ENCODE results near the gene NR2C2. TPM values are rescaled to one million over a fixed set of nuclear protein-coding genes. Genes with fewer than 3 reads are reported as not detected.

The NR2C2 gene
- total and polyA plus RNA-seq, 4 donors, result 3.3 to 21.8 (median 14.5) TPM

- TF ChIP-seq EGR1 (IDR thresholded peaks at IDR 0.05; ENCODE audit: low read depth in 2 of 2) (no peak), JUND (IDR thresholded peaks at IDR 0.05) (no peak), HNF4A (conservative IDR thresholded peaks at IDR 0.05) (no peak), RAD21 (IDR thresholded peaks at IDR 0.05) (no peak), FOXA1 (IDR thresholded peaks at IDR 0.05) (no peak), REST (IDR thresholded peaks at IDR 0.05) (no peak), HNF4G (IDR thresholded peaks at IDR 0.05) (no peak), MAX (IDR thresholded peaks at IDR 0.05) (no peak), RXRA (IDR thresholded peaks at IDR 0.05) (no peak), CTCF (IDR thresholded peaks at IDR 0.05; ENCODE audit: low read depth, low read length, missing input control) (no peak), FOXA2 (IDR thresholded peaks at IDR 0.05) (no peak), GABPA (IDR thresholded peaks at IDR 0.05 in 1 of 2, conservative IDR thresholded peaks at IDR 0.05 in 1 of 2) (no peak)
- TF ChIP-seq, protein P1, sequence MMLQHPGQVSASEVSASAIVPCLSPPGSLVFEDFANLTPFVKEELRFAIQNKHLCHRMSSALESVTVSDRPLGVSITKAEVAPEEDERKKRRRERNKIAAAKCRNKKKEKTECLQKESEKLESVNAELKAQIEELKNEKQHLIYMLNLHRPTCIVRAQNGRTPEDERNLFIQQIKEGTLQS (IDR thresholded peaks at IDR 0.05), result no peak
- H3K9me3 ChIP-seq (ENCODE audit: control insufficient read depth in 4 of 4, low read length in 3 of 4), result no peaks in the 10 kb centered on the region
- peaks cover 0 to 8% (median 0%) of the 10 kb centered on the region in 4 donors for H3K4me1 ChIP-seq (ENCODE audit: control insufficient read depth in 4 of 4, insufficient read depth in 4 of 4, low read length in 3 of 4)
- 89% methylated on average over 6 of the region's 6 CpGs for WGBS
- H3K27ac ChIP-seq (ENCODE audit: low read depth in 1 of 2, low read length in 2 of 2), result no peak overlapping the region
- H3K4me3 ChIP-seq (ENCODE audit: low read depth in 1 of 3, low read length in 3 of 3), result no peak overlapping the region
- H3K27me3 ChIP-seq (ENCODE audit: control insufficient read depth in 4 of 4, insufficient read depth in 4 of 4, low read length in 3 of 4), result no peaks in the 10 kb centered on the region
- H3K9ac ChIP-seq (ENCODE audit: low read depth in 1 of 2, low read length in 2 of 2), result no peak overlapping the region
- DNase-seq (ENCODE audit: low spot score), result no peak
- no peaks in the 10 kb centered on the region for H3K36me3 ChIP-seq (ENCODE audit: control insufficient read depth in 4 of 4, insufficient read depth in 3 of 4, low read depth in 1 of 4, low read length in 3 of 4)
Observed at GRCh38 chr3:14935592-14936345, 11.6 kb upstream of the NR2C2 start.

GRCh38 chr3:14938954-14939353 lies 8.4 kb upstream of the NR2C2 start:
- TF ChIP-seq NR2F2 (IDR thresholded peaks at IDR 0.05), result no peak
- TF ChIP-seq SP1 (IDR thresholded peaks at IDR 0.05), result no peak
- Histone ChIP-seq H3K9me3 (ENCODE audit: control insufficient read depth in 4 of 4, low read length in 3 of 4) (no peaks in the 10 kb centered on the region), H3K4me1 (ENCODE audit: control insufficient read depth in 4 of 4, insufficient read depth in 4 of 4, low read length in 3 of 4) (peaks cover 5 to 17% (median 13%) of the 10 kb centered on the region in 4 donors), H3K27ac (ENCODE audit: low read depth in 1 of 2, low read length in 2 of 2) (no peak overlapping the region), H3K27me3 (ENCODE audit: control insufficient read depth in 4 of 4, insufficient read depth in 4 of 4, low read length in 3 of 4) (no peaks in the 10 kb centered on the region), H3K36me3 (ENCODE audit: control insufficient read depth in 4 of 4, insufficient read depth in 3 of 4, low read depth in 1 of 4, low read length in 3 of 4) (no peaks in the 10 kb centered on the region), H3K9ac (ENCODE audit: low read depth in 1 of 2, low read length in 2 of 2) (no peak overlapping the region), H3K4me3 (ENCODE audit: low read depth in 1 of 3, low read length in 3 of 3) (no peak overlapping the region)
- no peak for DNase-seq (ENCODE audit: low spot score)
- 81% methylated on average over 4 of the region's 4 CpGs for WGBS
